Amniotic stem cell (primary cell): ENCODE results near the gene SIPA1.
"Not testable (repeated sequence)": the region's sequence is repeated elsewhere in the genome, so short reads cannot be mapped to it uniquely, and the experiment has no call there.

ENCODE experiments used
- DNase-seq: peaks from one replicate; lab custom pipeline; 2025; lab: John Stamatoyannopoulos, UW

SIPA1 gene

GRCh38 chr11:65661599-65662246 lies 23.8 kb downstream of the SIPA1 start:
- no peak for DNase-seq

- no peak for DNase-seq
These were observed 24.4 kb downstream of the SIPA1 start for GRCh38 chr11:65662247-65662798.

GRCh38 chr11:65662799-65663638 lies 25.1 kb downstream of the SIPA1 start, which contains the start of gene RELA:
TSS of gene RELA (minus strand) at chr11:65662916. CDS start at chr11:65662832, 84 bp downstream.
- DNase-seq: peak; percentile 90

- DNase-seq: no peak
These were observed 25.8 kb downstream of the SIPA1 start for GRCh38 chr11:65663639-65664200.

- no peak for DNase-seq
These were observed 34.4 kb downstream of the SIPA1 start for GRCh38 chr11:65672180-65672860.

- no peak for DNase-seq
These were observed 35.1 kb downstream of the SIPA1 start for GRCh38 chr11:65672982-65673381.

GRCh38 chr11:65680192-65680743 lies 42.4 kb downstream of the SIPA1 start:
- DNase-seq: no peak

GRCh38 chr11:65683480-65683879 lies 45.6 kb downstream of the SIPA1 start:
- not testable (repeated sequence) for DNase-seq

- DNase-seq: no peak
These were observed 48.1 kb downstream of the SIPA1 start for GRCh38 chr11:65685981-65686380.

- DNase-seq: not testable (repeated sequence)
These were observed 53.9 kb downstream of the SIPA1 start for GRCh38 chr11:65691847-65692246.

- no peak for DNase-seq
These were observed 54.5 kb downstream of the SIPA1 start for GRCh38 chr11:65692367-65692766.

- no peak for DNase-seq
These were observed 57.7 kb downstream of the SIPA1 start for GRCh38 chr11:65695459-65696241.

- DNase-seq: no peak
These were observed 59.1 kb downstream of the SIPA1 start for GRCh38 chr11:65696802-65697552.

GRCh38 chr11:65698205-65698604 lies 60.3 kb downstream of the SIPA1 start:
- DNase-seq: no peak

GRCh38 chr11:65699306-65699705 lies 61.4 kb downstream of the SIPA1 start:
- no peak for DNase-seq

GRCh38 chr11:65700399-65700798 lies 62.5 kb downstream of the SIPA1 start:
- no peak for DNase-seq
